DND-41 (cell line): ENCODE data around the gene ACTRT1.

Experiments used
- ATAC-seq: fragments of 200-7000 bp; cut with Tn5 transposase; 3 replicates; pipeline ENCODE4 v1.9.1; 2021; ENCODE audit warnings: low read depth; ENCODE audit not compliant: insufficient read depth
- DNase-seq: peaks from one replicate; pipeline ENCODE4 v3.0.0-alpha.2; 2020
- H2AFZ ChIP-seq: 2 replicates; pipeline ENCODE4 v1.6.0; 2012; ENCODE audit warnings: low read depth, low read length
- H3K27ac ChIP-seq: 2 replicates; pipeline ENCODE4 v1.5.1; 2012; ENCODE audit warnings: low read length, inconsistent platforms
- H3K27me3 ChIP-seq: fragments of 200-600 bp; sonication (generic); 2 replicates; pipeline ENCODE4 v1.6.0; 2012; ENCODE audit warnings: low read length, mild to moderate bottlenecking, inconsistent platforms; ENCODE audit not compliant: insufficient read depth, poor library complexity
- H3K36me3 ChIP-seq: 2 replicates; pipeline ENCODE4 v1.5.1; 2012; ENCODE audit warnings: low read length, inconsistent platforms; ENCODE audit not compliant: insufficient read depth
- H3K4me1 ChIP-seq: 2 replicates; pipeline ENCODE4 v1.5.1; 2012; ENCODE audit warnings: mild to moderate bottlenecking, low read length; ENCODE audit not compliant: insufficient read depth
- H3K4me2 ChIP-seq: 2 replicates; pipeline ENCODE4 v1.6.0; 2012; ENCODE audit warnings: mild to moderate bottlenecking, moderate library complexity, low read length, inconsistent platforms; ENCODE audit not compliant: insufficient read depth
- H3K4me3 ChIP-seq, 2 experiments: fragments of 200-600 bp in 1 of 2; shearing (Covaris generic) in 1 of 2; 2 replicates each; pipeline ENCODE4 v1.5.1; 2012 to 2016; ENCODE audit warnings: inconsistent platforms in 2 of 2, low read length in 2 of 2, mild to moderate bottlenecking in 2 of 2, low read depth in 1 of 2, moderate library complexity in 1 of 2
- H3K79me2 ChIP-seq: 2 replicates; pipeline ENCODE4 v1.6.0; 2012; ENCODE audit warnings: low read length, inconsistent platforms; ENCODE audit not compliant: insufficient read depth
- H3K9ac ChIP-seq: 2 replicates; pipeline ENCODE4 v1.6.0; 2012; ENCODE audit warnings: low read depth, mild to moderate bottlenecking, inconsistent platforms, low read length, moderate library complexity
- H3K9me3 ChIP-seq: 2 replicates; pipeline ENCODE4 v1.5.1; 2012; ENCODE audit warnings: low read length, moderate library complexity, mild to moderate bottlenecking, inconsistent platforms; ENCODE audit not compliant: insufficient read depth, severe bottlenecking
- H4K20me1 ChIP-seq: 2 replicates; pipeline ENCODE4 v1.6.0; 2012; ENCODE audit warnings: low read length; ENCODE audit not compliant: insufficient read depth
- EZH2 ChIP-seq: IDR thresholded peaks from 3 replicates; pipeline ENCODE4 v1.6.1; 2012; ENCODE audit warnings: borderline replicate concordance, low read depth, mild to moderate bottlenecking, moderate library complexity, low read length, inconsistent platforms; ENCODE audit not compliant: severe bottlenecking
- TF ChIP-seq, protein P1 (sequence below): IDR thresholded peaks from 2 replicates; pipeline ENCODE4 v1.5.1; 2012; ENCODE audit warnings: borderline replicate concordance, low read length, moderate library complexity, mild to moderate bottlenecking; ENCODE audit not compliant: poor library complexity, severe bottlenecking; ENCODE audit errors: extremely low read depth

The ACTRT1 gene

GRCh38 chrX:128012015-128012414, 40.2 kb downstream of the ACTRT1 start:
- H2AFZ ChIP-seq = no peak overlapping the region
- H3K9me3 ChIP-seq = no peaks in the 10 kb centered on the region
- no peaks in the 10 kb centered on the region for H3K4me1 ChIP-seq
- DNase-seq (no peak), ATAC-seq (no peak)
- no peak overlapping the region for H3K4me3 ChIP-seq
- no peaks in the 10 kb centered on the region for H3K36me3 ChIP-seq
- TF ChIP-seq, protein P1, sequence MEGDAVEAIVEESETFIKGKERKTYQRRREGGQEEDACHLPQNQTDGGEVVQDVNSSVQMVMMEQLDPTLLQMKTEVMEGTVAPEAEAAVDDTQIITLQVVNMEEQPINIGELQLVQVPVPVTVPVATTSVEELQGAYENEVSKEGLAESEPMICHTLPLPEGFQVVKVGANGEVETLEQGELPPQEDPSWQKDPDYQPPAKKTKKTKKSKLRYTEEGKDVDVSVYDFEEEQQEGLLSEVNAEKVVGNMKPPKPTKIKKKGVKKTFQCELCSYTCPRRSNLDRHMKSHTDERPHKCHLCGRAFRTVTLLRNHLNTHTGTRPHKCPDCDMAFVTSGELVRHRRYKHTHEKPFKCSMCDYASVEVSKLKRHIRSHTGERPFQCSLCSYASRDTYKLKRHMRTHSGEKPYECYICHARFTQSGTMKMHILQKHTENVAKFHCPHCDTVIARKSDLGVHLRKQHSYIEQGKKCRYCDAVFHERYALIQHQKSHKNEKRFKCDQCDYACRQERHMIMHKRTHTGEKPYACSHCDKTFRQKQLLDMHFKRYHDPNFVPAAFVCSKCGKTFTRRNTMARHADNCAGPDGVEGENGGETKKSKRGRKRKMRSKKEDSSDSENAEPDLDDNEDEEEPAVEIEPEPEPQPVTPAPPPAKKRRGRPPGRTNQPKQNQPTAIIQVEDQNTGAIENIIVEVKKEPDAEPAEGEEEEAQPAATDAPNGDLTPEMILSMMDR = no peak
- TF ChIP-seq EZH2 = no peak
- no peak overlapping the region for H3K4me2 ChIP-seq
- H4K20me1 ChIP-seq = no peaks in the 10 kb centered on the region
- no peaks in the 10 kb centered on the region for H3K27me3 ChIP-seq
- H3K79me2 ChIP-seq = no peaks in the 10 kb centered on the region
- no peak overlapping the region for H3K9ac ChIP-seq
- no peak overlapping the region for H3K27ac ChIP-seq

DNA sequence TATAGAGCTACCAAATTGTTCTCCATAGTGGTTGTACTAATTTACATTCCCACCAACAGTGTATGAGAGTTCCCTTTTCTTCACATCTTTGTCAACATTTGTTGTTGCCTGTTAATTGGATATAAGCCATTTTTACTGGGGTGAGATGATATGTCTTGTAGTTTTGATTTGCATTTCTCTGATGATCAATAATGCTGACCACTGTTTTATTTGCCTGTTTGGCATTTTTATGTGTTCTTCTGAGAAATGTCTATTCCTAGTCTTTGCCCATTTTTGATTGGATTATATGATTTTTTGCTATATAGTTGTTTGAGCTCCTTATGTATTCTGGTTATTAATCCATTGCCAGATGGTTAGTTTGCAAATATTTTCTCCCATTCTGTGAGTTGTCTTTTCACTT, 44.3 kb downstream of the ACTRT1 start:
- no peaks in the 10 kb centered on the region for H3K27me3 ChIP-seq
- TF ChIP-seq, protein P1 = no peak
- no peak for TF ChIP-seq EZH2
- no peak overlapping the region for H3K4me3 ChIP-seq
- no peak overlapping the region for H3K9ac ChIP-seq
- H3K36me3 ChIP-seq = no peaks in the 10 kb centered on the region
- H4K20me1 ChIP-seq = no peaks in the 10 kb centered on the region
- no peaks in the 10 kb centered on the region for H3K9me3 ChIP-seq
- H3K27ac ChIP-seq = no peak overlapping the region
- no peaks in the 10 kb centered on the region for H3K4me1 ChIP-seq
- no peak for ATAC-seq
- H3K79me2 ChIP-seq = no peaks in the 10 kb centered on the region
- no peak for DNase-seq
- no peak overlapping the region for H3K4me2 ChIP-seq
- H2AFZ ChIP-seq = no peak overlapping the region
